Measurements from ENCODE around the gene PLA2G4A.

PLA2G4A gene

DNA sequence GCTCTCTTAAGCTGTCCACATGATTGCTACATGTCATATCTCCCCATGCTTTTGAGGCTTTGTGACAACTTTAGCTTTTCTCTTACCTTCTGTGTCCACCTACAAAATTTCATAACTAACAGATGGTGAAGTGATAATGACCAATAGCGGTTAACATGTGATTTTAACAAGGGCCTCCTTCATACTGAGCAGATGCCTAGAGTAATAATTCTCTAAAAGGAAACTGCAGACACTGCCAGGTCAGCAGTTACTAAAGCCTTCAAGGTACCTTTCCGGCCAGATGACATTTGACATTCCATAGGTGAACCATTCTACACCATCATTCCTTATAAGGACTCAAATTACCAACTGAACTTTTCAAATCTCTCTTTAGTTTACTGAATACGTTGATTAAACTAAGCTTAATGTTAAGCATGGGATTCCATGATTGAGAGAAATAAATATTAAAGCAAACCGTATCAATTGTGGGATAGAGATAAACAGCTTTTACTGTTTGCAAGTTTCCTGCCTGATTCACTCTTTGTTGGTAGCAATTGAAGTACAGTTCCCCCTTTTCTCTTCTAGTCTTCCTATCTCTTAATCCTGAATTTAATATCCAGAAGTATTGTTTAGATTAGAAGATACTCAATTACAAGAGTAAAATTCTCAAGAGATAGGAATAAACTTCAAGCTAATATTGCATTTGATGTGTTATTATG lies 205.1 kb downstream of the PLA2G4A start:
- Histone ChIP-seq H4K20me1 (ENCODE audit: insufficient read depth, low read length, poor library complexity, severe bottlenecking) (no peaks in the 10 kb centered on the region), H3F3A (ENCODE audit: low read depth) (peaks cover 13% of the 10 kb centered on the region; the same call in 1 of the 2 replicates), H2AFZ (ENCODE audit: low read length) (no peak overlapping the region), H3K9ac (ENCODE audit: low read depth, low read length, poor library complexity, severe bottlenecking) (peak overlapping the region; percentile 51), H3K4me1 (ENCODE audit: insufficient read depth, low read length, poor library complexity, severe bottlenecking) (peaks cover 67% of the 10 kb centered on the region), H3K36me3 (ENCODE audit: insufficient read depth, low read length) (no peaks in the 10 kb centered on the region), H3K4me3 (ENCODE audit: low read length, poor library complexity, severe bottlenecking) (peak overlapping the region; percentile 48), H3K9me3 (ENCODE audit: insufficient read depth, low read depth, low read length) (peaks cover 12% of the 10 kb centered on the region; the same call in 1 of the 2 replicates), H3K4me2 (ENCODE audit: low read depth, low read length, poor library complexity, severe bottlenecking) (peak overlapping the region; percentile 67), H3K9me2 (replicated peaks; ENCODE audit: low read depth, low read length) (no peaks in the 10 kb centered on the region), H3K79me2 (ENCODE audit: insufficient read depth, low read length) (no peaks in the 10 kb centered on the region), H3K27me3 (ENCODE audit: insufficient read depth, low read length, poor library complexity, severe bottlenecking) (no peaks in the 10 kb centered on the region)
- TF ChIP-seq, protein P1, sequence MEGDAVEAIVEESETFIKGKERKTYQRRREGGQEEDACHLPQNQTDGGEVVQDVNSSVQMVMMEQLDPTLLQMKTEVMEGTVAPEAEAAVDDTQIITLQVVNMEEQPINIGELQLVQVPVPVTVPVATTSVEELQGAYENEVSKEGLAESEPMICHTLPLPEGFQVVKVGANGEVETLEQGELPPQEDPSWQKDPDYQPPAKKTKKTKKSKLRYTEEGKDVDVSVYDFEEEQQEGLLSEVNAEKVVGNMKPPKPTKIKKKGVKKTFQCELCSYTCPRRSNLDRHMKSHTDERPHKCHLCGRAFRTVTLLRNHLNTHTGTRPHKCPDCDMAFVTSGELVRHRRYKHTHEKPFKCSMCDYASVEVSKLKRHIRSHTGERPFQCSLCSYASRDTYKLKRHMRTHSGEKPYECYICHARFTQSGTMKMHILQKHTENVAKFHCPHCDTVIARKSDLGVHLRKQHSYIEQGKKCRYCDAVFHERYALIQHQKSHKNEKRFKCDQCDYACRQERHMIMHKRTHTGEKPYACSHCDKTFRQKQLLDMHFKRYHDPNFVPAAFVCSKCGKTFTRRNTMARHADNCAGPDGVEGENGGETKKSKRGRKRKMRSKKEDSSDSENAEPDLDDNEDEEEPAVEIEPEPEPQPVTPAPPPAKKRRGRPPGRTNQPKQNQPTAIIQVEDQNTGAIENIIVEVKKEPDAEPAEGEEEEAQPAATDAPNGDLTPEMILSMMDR (conservative IDR thresholded peaks at IDR 0.05; ENCODE audit: low read length): no peak
- no peak for TF ChIP-seq EZH2phosphoT487 (IDR thresholded peaks at IDR 0.05; ENCODE audit: borderline replicate concordance)

DNA sequence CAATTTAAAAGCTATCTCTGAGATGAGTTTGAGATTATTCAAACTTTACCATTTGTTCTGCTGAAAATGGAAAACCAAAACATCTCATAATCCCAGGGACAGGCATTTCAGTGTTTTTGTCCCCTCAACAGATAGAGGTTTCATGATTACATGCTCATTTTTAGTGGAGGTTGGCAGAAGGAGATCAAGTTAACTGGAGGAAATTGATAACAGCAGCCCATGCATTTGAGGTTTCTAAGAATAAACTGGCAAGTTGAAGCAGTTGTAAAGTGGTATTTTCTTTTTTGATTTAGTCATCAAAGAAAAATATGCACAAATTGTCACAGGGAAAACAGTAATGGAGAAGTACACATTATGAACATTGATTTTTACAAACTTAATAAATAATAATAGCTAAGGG lies 205.8 kb downstream of the PLA2G4A start:
- Histone ChIP-seq H3K9me3 (ENCODE audit: insufficient read depth, low read depth, low read length) (peaks cover 8% of the 10 kb centered on the region; the same call in 1 of the 2 replicates), H3K4me1 (ENCODE audit: insufficient read depth, low read length, poor library complexity, severe bottlenecking) (peaks cover 72% of the 10 kb centered on the region), H3K9me2 (replicated peaks; ENCODE audit: low read depth, low read length) (no peaks in the 10 kb centered on the region), H3K27me3 (ENCODE audit: insufficient read depth, low read length, poor library complexity, severe bottlenecking) (no peaks in the 10 kb centered on the region), H3K4me3 (ENCODE audit: low read length, poor library complexity, severe bottlenecking) (peak overlapping the region; percentile 48), H3K79me2 (ENCODE audit: insufficient read depth, low read length) (no peaks in the 10 kb centered on the region), H3F3A (ENCODE audit: low read depth) (peaks cover 13% of the 10 kb centered on the region; the same call in 1 of the 2 replicates), H4K20me1 (ENCODE audit: insufficient read depth, low read length, poor library complexity, severe bottlenecking) (no peaks in the 10 kb centered on the region), H3K9ac (ENCODE audit: low read depth, low read length, poor library complexity, severe bottlenecking) (peak overlapping the region; percentile 51), H3K36me3 (ENCODE audit: insufficient read depth, low read length) (no peaks in the 10 kb centered on the region), H3K4me2 (ENCODE audit: low read depth, low read length, poor library complexity, severe bottlenecking) (peak overlapping the region; percentile 67), H2AFZ (ENCODE audit: low read length) (no peak overlapping the region)
- TF ChIP-seq, protein P1 (conservative IDR thresholded peaks at IDR 0.05; ENCODE audit: low read length): no peak
- no peak for TF ChIP-seq EZH2phosphoT487 (IDR thresholded peaks at IDR 0.05; ENCODE audit: borderline replicate concordance)

DNA sequence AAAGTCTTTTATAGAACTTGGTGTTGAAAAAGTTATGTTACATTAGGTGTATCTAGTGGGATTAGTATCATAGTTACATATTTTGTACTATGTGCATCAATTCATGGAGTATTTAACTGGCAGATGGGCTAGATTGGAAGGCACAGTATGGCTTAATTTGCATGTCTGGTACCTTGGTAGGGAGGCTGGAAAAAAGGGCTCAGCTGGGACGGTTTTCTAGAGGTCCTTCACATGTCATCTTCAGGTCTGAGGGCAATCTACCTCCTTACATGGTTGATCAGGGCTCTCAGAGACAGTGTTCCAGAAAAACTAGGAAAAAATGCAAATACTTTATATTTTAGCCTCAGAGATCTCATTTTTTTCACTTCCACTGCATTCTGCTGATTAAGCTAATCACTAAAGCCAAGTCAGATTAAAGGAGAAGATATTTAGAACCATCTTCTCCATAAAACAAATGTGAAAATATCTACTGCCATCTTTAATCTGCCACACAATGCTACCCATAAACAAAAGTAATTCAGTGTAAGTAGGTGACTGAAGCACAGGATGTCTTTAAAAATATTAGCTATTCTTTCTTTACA lies 209.3 kb downstream of the PLA2G4A start:
- TF ChIP-seq EZH2phosphoT487 (IDR thresholded peaks at IDR 0.05; ENCODE audit: borderline replicate concordance): no peak
- TF ChIP-seq, protein P1 (conservative IDR thresholded peaks at IDR 0.05; ENCODE audit: low read length): no peak
- Histone ChIP-seq H2AFZ (ENCODE audit: low read length) (no peak overlapping the region), H3K9me3 (ENCODE audit: insufficient read depth, low read depth, low read length) (no peaks in the 10 kb centered on the region), H3K4me3 (ENCODE audit: low read length, poor library complexity, severe bottlenecking) (peak overlapping the region; percentile 31), H3K9me2 (replicated peaks; ENCODE audit: low read depth, low read length) (no peaks in the 10 kb centered on the region), H3K79me2 (ENCODE audit: insufficient read depth, low read length) (no peaks in the 10 kb centered on the region), H3K4me2 (ENCODE audit: low read depth, low read length, poor library complexity, severe bottlenecking) (peak overlapping the region; percentile 58), H3K4me1 (ENCODE audit: insufficient read depth, low read length, poor library complexity, severe bottlenecking) (peaks cover 64% of the 10 kb centered on the region), H3K36me3 (ENCODE audit: insufficient read depth, low read length) (no peaks in the 10 kb centered on the region), H3K27me3 (ENCODE audit: insufficient read depth, low read length, poor library complexity, severe bottlenecking) (no peaks in the 10 kb centered on the region), H4K20me1 (ENCODE audit: insufficient read depth, low read length, poor library complexity, severe bottlenecking) (no peaks in the 10 kb centered on the region), H3F3A (ENCODE audit: low read depth) (peaks cover 13% of the 10 kb centered on the region; the same call in 1 of the 2 replicates), H3K9ac (ENCODE audit: low read depth, low read length, poor library complexity, severe bottlenecking) (peak overlapping the region; percentile 25)

All from Loucy (cell line).